GM23338 (cell line): ENCODE results near the gene PARD6B.

Experiments used
- CTCF ChIP-seq, 2 experiments: fragments of 200-600 bp in 1 of 2; sonication (generic) in 1 of 2; conservative IDR thresholded peaks; 2 replicates each; pipeline versions ENCODE4 v1.5.1 to v1.6.1; 2016 to 2017; ENCODE audit warnings: antibody characterized with exemption in 2 of 2, low read depth in 2 of 2, mild to moderate bottlenecking in 2 of 2, moderate library complexity in 1 of 2
- EZH2 ChIP-seq: fragments of 200-600 bp; sonication (generic); IDR thresholded peaks from one replicate; pipeline ENCODE4 v1.8.0; 2017; ENCODE audit warnings: antibody characterized with exemption, mild to moderate bottlenecking, low read depth; ENCODE audit not compliant: unreplicated experiment
- POLR2AphosphoS5 ChIP-seq: IDR thresholded peaks from 2 replicates; pipeline ENCODE4 v1.6.1; 2016; ENCODE audit warnings: antibody characterized with exemption, low read depth
- REST ChIP-seq: IDR thresholded peaks from one replicate; pipeline ENCODE4 v1.6.1; 2018; ENCODE audit warnings: antibody characterized with exemption; ENCODE audit not compliant: unreplicated experiment
- ZNF331 ChIP-seq: fragments of 250-450 bp; sonication (Bioruptor Pico); IDR thresholded peaks from 2 replicates; pipeline ENCODE4 v1.5.0; 2020; ENCODE audit warnings: low read depth, mild to moderate bottlenecking, moderate library complexity

- TF ChIP-seq CTCF (conservative IDR thresholded peaks at IDR 0.05; ENCODE audit: low read depth in 2 of 2) (no peak), POLR2AphosphoS5 (no peak), EZH2 (no peak), REST (no peak), ZNF331 (no peak)
Measured at GRCh38 chr20:50726955-50727791, 4.2 kb upstream of the PARD6B start.
